Hematopoietic multipotent progenitor cell (in vitro differentiated cells): ENCODE measurements around the gene MVP. TPM values are rescaled to one million over a fixed set of nuclear protein-coding genes. Genes with fewer than 3 reads are reported as not detected.

ENCODE experiments used
- DNase-seq, 3 donors: peaks; one replicate each; pipeline ENCODE4 v3.0.0-alpha.2; 2011 to 2015; ENCODE audit warnings: low read depth in 2 of 3, low spot score in 2 of 3
- total RNA-seq: library from RNA; depleted of rRNA; stranded (reverse); fragments of >200 nt; gene quantifications from one replicate; pipeline ENCODE4 v1.2.3, GENCODE V29; 2012

The MVP gene
- total RNA-seq, 1 donor, result 118 TPM

- no peak for DNase-seq
Measured at GRCh38 chr16:29840240-29840639, 20.0 kb downstream of the MVP start.

GRCh38 chr16:29841631-29842030, 21.4 kb downstream of the MVP start:
- no peak for DNase-seq

- no peak for DNase-seq
Measured at GRCh38 chr16:29842732-29843346, 22.6 kb downstream of the MVP start.

DNA sequence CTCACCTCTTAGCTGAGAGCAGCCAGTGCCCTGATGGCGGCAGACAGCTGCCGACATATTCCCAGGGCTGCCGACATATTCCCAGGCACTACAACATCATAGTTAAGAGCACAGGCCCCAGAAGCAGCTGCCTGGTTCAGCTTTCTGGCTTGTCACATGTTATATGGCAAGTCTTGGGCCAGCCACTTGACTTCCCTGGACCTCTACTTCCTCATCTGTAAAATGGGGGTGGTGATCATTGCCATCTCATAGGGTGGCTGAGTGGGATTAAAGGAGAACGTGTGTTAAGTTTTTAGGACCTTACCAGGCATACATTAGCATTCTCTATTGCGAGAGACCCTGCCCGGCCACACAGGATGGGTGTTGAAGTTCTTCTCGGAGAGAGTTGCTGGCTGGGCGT, 23.7 kb downstream of the MVP start:
- DNase-seq, result no peak

DNA sequence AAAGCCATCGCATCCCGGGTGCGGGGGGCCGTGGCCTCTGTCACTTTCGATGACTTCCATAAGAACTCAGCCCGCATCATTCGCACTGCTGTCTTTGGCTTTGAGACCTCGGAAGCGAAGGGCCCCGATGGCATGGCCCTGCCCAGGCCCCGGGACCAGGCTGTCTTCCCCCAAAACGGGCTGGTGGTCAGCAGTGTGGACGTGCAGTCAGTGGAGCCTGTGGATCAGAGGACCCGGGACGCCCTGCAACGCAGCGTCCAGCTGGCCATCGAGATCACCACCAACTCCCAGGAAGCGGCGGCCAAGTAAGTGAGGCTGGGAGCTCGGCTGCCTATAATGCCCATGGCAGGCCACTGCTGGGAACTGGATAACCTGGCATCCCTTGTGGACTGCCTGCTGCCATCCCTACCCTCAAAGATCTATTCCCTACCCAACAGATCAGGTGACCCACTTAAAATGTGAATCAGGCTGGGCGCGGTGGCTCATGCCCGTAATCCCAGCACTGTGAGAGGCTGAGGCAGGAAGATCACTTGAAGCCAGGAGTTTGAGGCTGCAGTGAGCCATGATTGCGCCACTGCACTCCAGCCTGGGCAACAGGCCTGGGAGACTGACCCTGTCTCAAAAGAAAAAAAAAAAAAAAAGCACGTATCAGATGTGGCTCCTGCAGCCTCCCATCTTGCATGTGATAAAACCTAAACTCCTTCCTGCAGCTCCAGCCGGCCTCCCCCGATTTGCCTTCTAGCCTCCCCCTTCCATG, 24.5 kb downstream of the MVP start:
- no peak for DNase-seq

DNA sequence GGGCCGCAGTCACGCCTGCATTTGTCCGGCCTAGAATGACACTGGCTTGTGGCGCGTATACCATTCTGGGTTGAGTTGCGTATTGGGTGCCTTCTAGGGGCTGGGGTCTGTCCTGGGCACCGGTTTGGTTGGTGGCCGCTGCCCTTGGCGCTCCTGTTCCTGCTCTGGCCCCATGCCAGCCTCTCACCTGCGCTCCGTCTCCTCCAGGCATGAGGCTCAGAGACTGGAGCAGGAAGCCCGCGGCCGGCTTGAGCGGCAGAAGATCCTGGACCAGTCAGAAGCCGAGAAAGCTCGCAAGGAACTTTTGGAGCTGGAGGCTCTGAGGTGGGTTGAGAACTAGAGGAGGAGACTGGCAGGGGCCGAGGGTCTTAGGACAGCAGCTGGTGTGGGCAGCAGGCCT, 25.4 kb downstream of the MVP start:
- DNase-seq, result no peak

DNA sequence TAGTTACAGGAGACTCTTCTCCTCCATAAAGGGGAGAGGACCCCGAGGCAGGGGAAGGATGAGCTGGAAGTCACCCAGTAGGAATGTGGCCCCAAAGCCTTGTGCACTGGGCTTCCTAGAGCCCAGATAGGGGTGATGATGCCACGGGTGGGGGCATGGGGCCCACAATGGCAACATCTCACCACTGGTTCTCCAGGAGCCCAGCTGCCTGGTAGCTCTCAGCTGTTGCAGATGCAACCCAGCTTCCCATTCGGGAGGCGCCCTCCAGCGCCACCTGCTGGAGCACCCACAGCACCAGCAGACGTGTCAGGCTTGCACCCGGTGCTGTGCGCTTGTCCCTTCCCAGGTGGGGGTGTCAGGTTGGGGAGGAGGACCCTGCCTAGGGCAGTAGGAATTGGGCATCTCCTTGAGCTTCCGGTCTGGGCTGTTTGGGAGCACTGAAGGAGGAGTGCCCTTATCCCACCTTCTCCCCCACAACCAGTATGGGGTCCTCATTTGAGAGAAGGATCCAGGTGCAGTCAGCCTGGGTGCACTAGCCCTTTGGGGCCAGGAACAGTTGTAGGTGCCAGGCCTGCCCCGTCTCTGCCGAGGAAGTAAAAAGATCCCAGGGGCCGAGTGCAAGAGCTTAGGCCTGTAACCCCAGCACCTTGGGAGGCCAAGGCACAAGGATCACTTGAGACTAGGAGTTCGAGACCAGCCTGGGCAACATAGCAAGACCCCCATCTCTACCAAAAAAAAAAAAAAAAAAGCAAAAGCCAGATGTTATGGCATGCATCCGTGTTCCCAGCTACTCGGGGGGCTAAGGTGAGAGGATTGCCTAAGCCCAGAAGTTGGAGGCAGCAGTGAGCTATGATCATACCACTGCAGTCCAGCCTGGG, 28.4 kb downstream of the MVP start:
- peak; percentile 65 to 76 (median 71) for DNase-seq

- DNase-seq, result no peak
Measured at GRCh38 chr16:29849505-29849904, 29.2 kb downstream of the MVP start.

GRCh38 chr16:29850998-29851397, 30.7 kb downstream of the MVP start:
- no peak for DNase-seq

GRCh38 chr16:29852654-29853053, 32.4 kb downstream of the MVP start:
- no peak for DNase-seq

- DNase-seq, result no peak
Measured at GRCh38 chr16:29854520-29855100, 34.3 kb downstream of the MVP start.

DNA sequence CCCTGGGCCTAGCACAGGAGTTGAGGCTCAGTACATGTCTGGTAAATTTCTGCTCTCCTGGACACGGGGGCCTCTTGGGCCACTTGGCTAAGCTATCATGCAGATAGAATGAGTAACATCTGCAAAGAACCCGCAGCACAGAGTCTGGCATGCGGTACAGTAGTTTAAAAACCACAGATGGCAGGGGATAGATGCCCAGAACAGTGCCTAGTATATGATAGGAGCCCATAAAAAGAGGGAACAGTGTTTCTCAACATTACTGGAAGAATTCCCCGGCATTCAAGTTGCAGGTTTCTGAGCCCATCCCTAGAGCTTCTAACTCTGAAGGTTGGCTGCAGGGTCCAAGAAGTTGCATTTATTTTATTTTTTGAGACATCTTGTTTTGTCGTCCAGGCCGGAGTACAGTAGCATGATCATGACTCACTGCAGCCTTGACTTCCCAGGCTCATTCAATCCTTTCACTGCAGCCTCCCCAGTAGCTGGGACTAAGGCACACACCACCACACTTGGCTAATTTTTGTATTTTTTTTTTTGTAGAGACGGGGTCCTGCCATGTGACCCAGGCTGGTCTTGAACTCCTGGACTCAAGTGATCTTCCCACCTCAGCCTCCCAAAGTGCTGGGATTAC, 37.0 kb downstream of the MVP start:
- DNase-seq, result no peak

DNA sequence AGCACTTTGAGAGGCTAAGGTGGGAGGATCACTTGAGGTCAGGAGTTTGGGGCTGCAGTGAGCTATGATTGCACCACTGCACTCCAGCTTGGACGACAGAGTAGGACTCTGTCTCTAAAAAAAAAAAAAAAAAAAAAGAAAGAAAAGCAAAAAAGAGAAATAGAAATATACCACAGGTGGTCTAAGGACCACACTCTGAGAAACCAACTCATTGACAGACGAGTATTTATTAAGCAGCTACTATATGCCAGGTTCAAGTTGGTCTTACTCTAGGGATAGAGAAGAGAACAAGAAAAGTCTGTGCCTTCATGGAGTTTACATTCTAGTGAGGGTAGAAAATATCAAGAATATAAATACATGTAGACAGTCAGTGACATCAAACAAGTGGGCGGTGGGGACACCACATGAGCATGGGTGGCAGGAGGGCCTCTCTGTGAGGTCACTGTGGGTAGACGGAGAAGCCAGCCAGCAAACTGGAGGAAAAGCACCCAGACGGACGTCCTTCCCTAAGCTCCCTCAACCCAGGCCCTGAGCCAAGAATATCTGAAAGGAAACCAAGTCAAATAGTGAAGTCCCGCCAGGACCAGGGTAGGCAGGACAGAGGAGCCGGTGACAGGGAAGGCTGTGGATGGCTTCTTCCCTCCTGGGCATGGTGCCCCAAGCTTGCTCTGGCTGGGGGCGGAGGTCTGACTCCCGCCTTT, 38.0 kb downstream of the MVP start:
- no peak for DNase-seq

GRCh38 chr16:29858974-29859373, 38.7 kb downstream of the MVP start:
- DNase-seq, result no peak

DNA sequence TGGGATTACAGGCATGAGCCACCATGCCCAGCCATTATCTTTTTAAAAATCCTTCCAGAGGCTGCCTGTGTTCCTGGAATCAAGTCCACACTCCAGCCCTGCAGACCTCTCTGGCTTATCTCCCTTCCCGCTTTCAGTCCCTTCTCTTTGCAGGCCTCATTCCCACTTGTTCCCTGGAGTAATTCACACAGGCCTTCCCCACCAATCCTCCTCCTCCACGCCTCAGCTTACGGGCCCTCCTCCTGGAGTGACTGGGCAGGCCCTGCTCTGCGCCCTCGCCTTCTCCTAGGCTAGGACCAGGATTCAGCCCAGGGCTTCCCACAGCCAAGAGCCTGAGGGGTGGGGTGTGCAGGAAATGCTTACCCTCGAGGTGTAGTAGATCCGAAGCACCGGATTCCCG, 40.0 kb downstream of the MVP start:
- DNase-seq, result no peak

GRCh38 chr16:29862383-29862883, 42.2 kb downstream of the MVP start:
- DNase-seq, result peak in 2 of 3 donors; percentile 15

- DNase-seq, result peak; percentile 81 to 98 (median 97)
Measured at GRCh38 chr16:29862884-29863668, 42.8 kb downstream of the MVP start, which contains the start of gene CDIPT. CDIPT (minus strand) TSS chr16:29863226; CDS start chr16:29862857, 369 bp downstream.

DNA sequence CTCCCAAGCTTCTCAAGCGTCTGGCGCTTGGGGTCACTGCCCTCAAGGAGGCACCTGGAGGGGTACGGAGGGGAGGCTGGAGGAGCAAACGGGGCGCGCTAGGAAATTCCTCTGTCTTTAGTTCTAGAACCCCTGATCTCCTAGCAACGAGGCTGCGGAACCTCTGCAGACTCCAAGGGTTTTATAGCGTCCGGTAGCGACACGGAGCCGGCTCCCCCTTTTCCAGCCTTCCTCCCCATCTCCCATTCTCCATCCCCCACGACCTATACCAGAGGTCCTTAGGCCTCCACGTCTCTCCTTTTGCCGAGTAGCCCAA, 43.4 kb downstream of the MVP start:
- no peak for DNase-seq

- no peak for DNase-seq
Measured at GRCh38 chr16:29864205-29864604, 43.9 kb downstream of the MVP start.
